Epithelial cell of prostate (primary cell): ENCODE data around the gene GRID1.

Experiments used
- DNase-seq: peaks from one replicate; pipeline ENCODE4 v3.0.0-alpha.2; 2011; ENCODE audit warnings: low read depth, low spot score
- H3K27ac ChIP-seq: fragments of 450-650 bp; 2 replicates; pipeline ENCODE4 v1.5.1; 2017; ENCODE audit warnings: mild to moderate bottlenecking

Gene GRID1

GRCh38 chr10:85908462-85908861 is 458.1 kb downstream of the GRID1 start:
- DNase-seq: no peak
- H3K27ac ChIP-seq: no peak overlapping the region

GRCh38 chr10:85902051-85902450 is 464.5 kb downstream of the GRID1 start:
- DNase-seq: no peak
- H3K27ac ChIP-seq: no peak overlapping the region

DNA sequence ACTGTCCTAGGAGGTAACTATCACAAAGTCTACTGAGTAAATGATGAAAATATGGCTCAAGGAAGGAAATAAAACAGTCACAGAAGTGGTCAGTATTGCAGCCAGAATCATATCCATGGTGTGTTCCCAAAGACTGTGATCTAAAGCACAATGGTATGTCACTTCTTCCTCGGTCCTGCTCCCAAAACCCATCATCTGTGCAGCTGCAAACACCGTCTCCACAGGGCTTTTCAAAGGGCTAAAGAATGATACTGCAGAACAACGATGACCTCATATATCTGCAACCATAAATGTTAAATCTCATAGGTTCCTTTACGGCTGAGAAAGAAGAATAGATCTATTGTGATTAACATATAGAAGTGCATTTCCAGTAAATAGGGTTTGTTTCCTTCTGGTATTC is 465.0 kb downstream of the GRID1 start:
- DNase-seq: no peak
- H3K27ac ChIP-seq: no peak overlapping the region

DNA sequence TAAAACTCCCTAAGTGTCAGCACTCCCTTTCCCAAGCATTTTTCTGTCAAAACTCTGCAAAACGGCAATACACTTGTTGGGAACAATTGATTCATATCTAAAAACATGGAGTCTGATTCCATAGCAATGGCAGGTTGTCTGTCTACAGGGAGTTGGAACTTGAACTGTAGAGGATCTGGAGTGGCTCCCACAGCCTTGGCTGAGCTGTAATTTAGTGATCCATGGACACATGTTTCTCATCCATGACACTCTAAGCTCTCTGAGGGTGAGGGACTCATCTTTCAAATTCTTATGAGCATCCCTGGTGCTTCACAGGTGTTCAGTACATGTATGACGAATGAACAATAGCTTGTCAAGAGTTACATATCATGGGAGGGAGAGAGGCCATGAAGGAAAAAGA is 466.1 kb downstream of the GRID1 start:
- H3K27ac ChIP-seq: no peak overlapping the region
- no peak for DNase-seq

GRCh38 chr10:85900061-85900460 is 466.5 kb downstream of the GRID1 start:
- DNase-seq: no peak
- H3K27ac ChIP-seq: no peak overlapping the region

DNA sequence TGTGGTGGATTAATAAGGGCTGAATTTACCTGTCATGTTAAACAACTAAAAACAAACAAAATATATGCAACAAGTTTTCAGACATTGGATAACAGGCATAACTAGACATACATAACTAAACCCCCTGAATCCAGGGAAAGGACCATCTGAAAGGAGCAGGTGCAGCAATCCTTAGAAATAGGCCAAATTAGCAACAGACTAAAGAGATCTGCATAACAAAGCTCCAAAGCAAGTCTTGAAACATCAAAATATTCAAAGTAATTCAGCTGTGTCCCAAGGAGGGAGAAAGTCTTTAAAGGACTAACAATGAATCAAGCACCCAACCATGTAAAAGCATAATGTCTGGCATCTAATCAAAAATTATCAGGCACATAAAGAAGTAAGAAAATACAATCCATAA is 475.1 kb downstream of the GRID1 start:
- DNase-seq: no peak
- H3K27ac ChIP-seq: no peak overlapping the region

DNA sequence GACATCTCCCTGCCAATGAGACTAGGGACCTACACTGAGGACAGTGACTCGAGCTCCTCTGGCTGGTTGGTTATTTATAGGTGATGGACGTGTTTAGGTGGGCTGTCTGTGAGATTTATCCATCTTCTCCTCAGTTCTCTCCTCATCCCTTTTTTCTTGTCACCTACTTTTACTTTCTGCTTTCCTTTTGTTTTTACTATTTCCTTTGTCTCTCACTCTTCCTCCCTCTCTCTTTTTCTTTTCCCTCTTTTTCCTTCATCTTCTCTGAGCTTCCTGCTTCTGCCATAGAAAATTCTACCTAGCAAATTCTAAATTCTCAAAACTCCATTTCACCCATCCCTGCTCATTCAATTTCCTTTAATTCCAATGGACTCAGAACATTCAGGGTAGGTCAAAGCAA is 478.0 kb downstream of the GRID1 start:
- H3K27ac ChIP-seq: no peak overlapping the region
- DNase-seq: no peak

GRCh38 chr10:85888004-85888403 is 478.6 kb downstream of the GRID1 start:
- H3K27ac ChIP-seq: no peak overlapping the region
- no peak for DNase-seq

- no peak for DNase-seq
Measured at GRCh38 chr10:85874208-85874607, 492.4 kb downstream of the GRID1 start.

DNA sequence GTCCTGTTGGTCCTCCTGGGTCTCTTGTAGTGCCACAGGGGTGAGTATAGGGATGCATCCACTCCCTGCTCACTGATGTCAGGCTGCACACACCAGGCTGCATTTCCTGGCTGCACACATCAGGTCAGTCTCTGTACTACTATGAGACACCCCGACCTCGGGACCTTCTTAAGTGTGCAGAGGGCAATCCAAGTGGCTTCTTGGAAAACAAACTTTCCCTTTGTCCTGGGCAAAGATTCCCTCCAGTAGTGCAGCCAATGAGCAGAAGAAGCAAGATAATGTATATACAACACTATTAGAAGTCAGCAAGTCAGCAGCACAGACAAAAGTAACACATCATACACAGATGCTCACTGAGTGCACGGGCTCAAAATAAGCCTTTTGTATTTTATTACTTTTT is 493.5 kb downstream of the GRID1 start:
- no peak for DNase-seq
- no peak overlapping the region for H3K27ac ChIP-seq

More at GRCh38 chr10:85874208-85874607, 492.4 kb downstream of the GRID1 start:
- H3K27ac ChIP-seq: no peak overlapping the region

GRCh38 chr10:85868627-85869499 is 497.7 kb downstream of the GRID1 start:
- H3K27ac ChIP-seq: no peak overlapping the region
- no peak for DNase-seq

- DNase-seq: no peak
- no peak overlapping the region for H3K27ac ChIP-seq
Measured at GRCh38 chr10:85864868-85865526, 501.6 kb downstream of the GRID1 start.

DNA sequence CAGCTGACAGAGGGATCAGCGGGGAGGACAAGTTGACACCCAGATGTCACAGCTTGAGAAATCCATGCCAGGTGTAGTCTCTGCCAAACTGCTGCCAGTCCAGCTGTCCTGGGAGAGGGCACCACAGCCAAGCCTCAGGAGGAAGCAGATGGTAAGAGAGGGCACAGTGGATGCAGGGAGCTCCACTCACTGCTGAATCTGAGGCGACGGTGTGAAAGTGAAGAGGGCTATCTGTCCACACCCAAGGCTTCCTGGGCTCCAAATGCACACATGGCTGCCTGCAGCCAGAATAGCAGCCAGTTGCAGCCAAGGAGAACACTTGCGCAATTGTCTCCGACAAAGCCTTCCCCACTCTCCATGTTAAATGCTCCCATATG is 502.4 kb downstream of the GRID1 start:
- no peak for DNase-seq
- H3K27ac ChIP-seq: no peak overlapping the region

DNA sequence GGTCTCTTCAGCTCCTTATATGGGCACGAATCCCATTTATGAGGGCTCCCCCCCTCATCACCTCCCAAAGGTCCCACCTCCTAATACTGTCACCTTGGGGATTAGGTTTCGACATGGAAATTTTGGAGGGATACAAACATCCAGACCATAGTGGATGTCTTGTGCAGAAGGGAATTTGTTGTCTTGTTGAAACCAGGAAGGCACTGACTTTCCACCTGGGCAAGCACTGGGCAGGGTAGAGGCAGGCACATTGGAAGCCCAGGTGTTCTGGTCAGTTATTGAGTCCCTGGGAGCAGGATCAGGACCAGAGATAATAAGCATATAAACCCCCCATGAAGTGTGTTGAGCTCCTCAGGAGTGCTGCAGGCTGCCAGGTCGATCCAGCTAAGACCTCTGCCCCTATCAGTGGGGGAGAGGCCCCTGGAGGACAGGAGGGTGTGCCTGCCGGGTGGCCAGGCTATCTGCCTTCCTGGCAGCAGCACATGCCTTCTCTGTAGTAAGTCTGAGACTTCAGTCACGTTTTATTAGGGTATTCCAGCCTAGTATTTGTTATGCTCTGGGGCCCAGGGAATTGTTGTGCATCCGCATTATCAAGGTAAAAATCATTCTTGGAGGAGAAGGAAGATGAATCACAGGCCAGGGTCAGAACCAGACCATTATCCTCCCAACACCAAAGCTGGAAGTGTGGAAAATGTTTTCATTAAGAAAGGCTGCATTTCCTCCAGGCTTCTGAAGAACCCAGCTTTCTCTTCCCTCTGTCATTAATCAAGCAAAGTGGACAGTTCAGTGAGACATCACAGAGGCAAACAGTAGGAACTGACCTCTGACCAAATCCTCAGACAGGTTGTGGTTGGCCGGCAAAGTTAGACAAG is 503.1 kb downstream of the GRID1 start:
- DNase-seq: no peak

DNA sequence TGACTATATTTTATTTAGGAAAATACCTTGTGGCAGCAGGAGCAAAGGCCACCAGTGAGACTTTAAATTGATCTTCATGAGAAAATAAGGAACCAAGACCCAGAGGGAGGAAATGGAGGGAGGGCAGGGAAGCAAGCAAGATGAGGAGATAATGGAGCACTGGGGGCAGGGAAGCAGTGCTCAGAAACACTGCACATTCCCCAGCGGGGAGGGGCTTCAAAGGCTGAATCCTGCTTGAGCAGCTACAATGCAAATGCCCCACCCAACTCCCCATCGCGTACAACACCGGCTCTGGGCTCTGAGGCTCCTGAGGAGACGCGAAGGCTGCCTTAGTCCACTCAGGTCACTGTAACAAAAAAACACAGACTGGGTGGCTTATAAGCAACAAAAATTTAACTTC is 503.8 kb downstream of the GRID1 start:
- H3K27ac ChIP-seq: no peak overlapping the region
- DNase-seq: no peak

More for the DNA sequence above, 503.1 kb downstream of the GRID1 start:
- no peak overlapping the region for H3K27ac ChIP-seq

- DNase-seq: no peak
- no peak overlapping the region for H3K27ac ChIP-seq
Measured at GRCh38 chr10:85861513-85862197, 504.9 kb downstream of the GRID1 start.

DNA sequence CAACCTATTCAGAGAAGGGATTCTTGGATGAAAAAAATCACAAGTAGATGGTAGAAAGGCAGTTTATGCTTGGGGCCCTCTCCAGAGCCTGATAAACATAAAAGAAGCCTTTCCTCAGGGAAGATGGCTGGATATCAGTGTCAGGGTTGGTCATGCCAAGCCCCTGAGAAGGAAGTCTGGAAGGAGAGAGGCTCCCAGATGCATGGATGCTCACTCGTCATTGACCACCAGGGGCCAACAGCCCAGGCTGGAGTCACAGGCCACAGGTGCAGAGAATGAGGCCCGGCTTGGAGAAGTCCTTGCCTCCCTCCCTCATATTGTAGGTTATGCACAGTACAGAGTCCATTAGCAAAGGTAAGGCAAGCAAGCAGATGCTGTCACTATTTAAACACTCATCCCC is 506.7 kb downstream of the GRID1 start:
- H3K27ac ChIP-seq: no peak overlapping the region
- DNase-seq: no peak

DNA sequence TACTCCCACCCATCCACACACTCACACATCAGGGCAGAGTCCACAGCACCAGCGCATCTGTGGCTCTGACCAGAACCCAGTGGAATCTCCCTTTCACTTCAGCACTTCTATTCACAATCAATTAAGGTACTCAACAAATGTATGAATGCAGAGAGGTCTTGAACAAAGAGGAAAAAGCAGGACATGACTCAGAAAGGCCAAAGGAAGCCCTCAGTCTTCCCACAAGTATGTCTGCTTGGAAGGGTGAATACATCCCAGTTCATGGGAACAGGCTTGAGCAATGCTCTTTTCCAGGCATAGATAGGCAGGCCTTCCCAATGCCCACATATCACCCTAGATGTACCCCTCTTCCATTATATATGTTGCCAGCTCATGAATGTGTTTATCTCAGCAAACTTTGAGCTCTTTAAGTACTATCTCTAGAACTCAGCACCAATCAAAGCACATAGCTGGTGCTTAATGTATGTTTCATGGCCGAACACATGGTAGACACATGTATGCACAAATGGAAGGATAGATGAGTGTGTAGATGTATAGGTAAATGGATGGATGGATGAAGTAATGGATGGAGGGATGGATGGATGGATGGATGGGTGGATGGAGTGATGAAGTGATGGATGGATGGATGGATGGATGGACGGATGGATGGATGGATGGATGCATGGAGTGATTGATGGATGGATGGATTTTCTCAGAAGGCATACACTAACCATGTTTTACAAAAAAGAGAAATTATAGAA is 507.6 kb downstream of the GRID1 start:
- no peak for DNase-seq
- H3K27ac ChIP-seq: no peak overlapping the region

- no peak overlapping the region for H3K27ac ChIP-seq
- no peak for DNase-seq
Measured at GRCh38 chr10:85857791-85858190, 508.8 kb downstream of the GRID1 start.

GRCh38 chr10:85857305-85857704 is 509.3 kb downstream of the GRID1 start:
- no peak for DNase-seq

More at GRCh38 chr10:85857305-85857704, 509.3 kb downstream of the GRID1 start:
- H3K27ac ChIP-seq: no peak overlapping the region
